Caco-2 (cell line): ENCODE measurements around the gene C1orf198. TPM values are rescaled to one million over a fixed set of nuclear protein-coding genes. Genes with fewer than 3 reads are reported as not detected.

Source experiments
- BruUV-seq: library from RNA; stranded (reverse); fragments of 400-500 nt; replicated peaks from 2 replicates; lab custom pipeline; 2021; lab: Mats Ljungman, UMichigan
- CTCF ChIA-PET: fragments of 300-600 bp; sonication (Branson Sonifier 250); formaldehyde crosslinking; loops from one replicate; lab custom pipeline; 2022; ENCODE audit warnings: antibody characterized with exemption; lab: Charles Lee
- POLR2A ChIA-PET: fragments of 300-600 bp; sonication (Branson Sonifier 250); formaldehyde crosslinking; loops from one replicate; lab custom pipeline; 2022; ENCODE audit warnings: antibody characterized with exemption; lab: Charles Lee
- DNase-seq, 2 experiments: peaks; one replicate each; pipeline versions ENCODE4 v3.0.0 to v3.0.0-alpha.2; 2020 to 2022
- H3K27me3 ChIP-seq: replicated peaks from 2 replicates; pipeline ENCODE4 v1.6.0; 2011; ENCODE audit warnings: low read length; ENCODE audit not compliant: control insufficient read depth, insufficient read depth
- H3K36me3 ChIP-seq: 2 replicates; pipeline ENCODE4 v1.5.1; 2011; ENCODE audit warnings: low read length; ENCODE audit not compliant: control insufficient read depth, insufficient read depth
- H3K4me1 ChIP-seq: fragments of 250-450 bp; sonication (Bioruptor Pico); 2 replicates; pipeline ENCODE4 v1.5.1; 2020; ENCODE audit warnings: mild to moderate bottlenecking
- H3K4me3 ChIP-seq: 2 replicates; pipeline ENCODE4 v1.5.1; 2011; ENCODE audit warnings: low read depth, mild to moderate bottlenecking, control low read depth, low read length
- H3K9me3 ChIP-seq: fragments of 250-450 bp; sonication (Bioruptor Pico); 2 replicates; pipeline ENCODE4 v1.5.1; 2020; ENCODE audit warnings: mild to moderate bottlenecking, moderate library complexity
- H3K27ac Mint-ChIP-seq: one replicate; pipeline ENCODE4 v1.8.0; 2022; ENCODE audit warnings: mixed read lengths; ENCODE audit not compliant: unreplicated experiment
- H3K27me3 Mint-ChIP-seq: one replicate; pipeline ENCODE4 v1.8.0; 2022; ENCODE audit warnings: mixed read lengths; ENCODE audit not compliant: insufficient read depth, unreplicated experiment
- H3K36me3 Mint-ChIP-seq: one replicate; pipeline ENCODE4 v1.8.0; 2022; ENCODE audit warnings: mild to moderate bottlenecking, mixed read lengths; ENCODE audit not compliant: insufficient read depth, unreplicated experiment
- H3K4me1 Mint-ChIP-seq: one replicate; pipeline ENCODE4 v1.8.0; 2022; ENCODE audit warnings: low read depth, mixed read lengths; ENCODE audit not compliant: unreplicated experiment
- H3K4me3 Mint-ChIP-seq: one replicate; pipeline ENCODE4 v1.8.0; 2022; ENCODE audit warnings: mild to moderate bottlenecking, moderate library complexity, mixed read lengths; ENCODE audit not compliant: unreplicated experiment
- H3K9me3 Mint-ChIP-seq: one replicate; pipeline ENCODE4 v1.8.0; 2022; ENCODE audit warnings: mixed read lengths; ENCODE audit not compliant: unreplicated experiment
- intact Hi-C: fragments of 100-400 bp; cut with micrococcal nuclease; formaldehyde crosslinking; loops from one replicate; pipeline ENCODE4 v1.10.0; 2022; ENCODE audit not compliant: unreplicated experiment
- total RNA-seq: library from RNA; stranded (reverse); gene quantifications from 2 replicates; pipeline ENCODE4 v1.2.3, GENCODE V29; 2022
- TF ChIP-seq, protein P1 (sequence below), 2 experiments: fragments of 200-600 bp in 1 of 2; IDR thresholded peaks; 1 replicate in 1 of 2; 2 replicates in 1 of 2; pipeline versions ENCODE4 v1.5.1 to v1.8.0; 2011 to 2022; ENCODE audit warnings: antibody characterized with exemption in 1 of 2, control low read depth in 1 of 2, inconsistent platforms in 1 of 2, low read depth in 1 of 2, low read length in 1 of 2, mild to moderate bottlenecking in 1 of 2, moderate library complexity in 1 of 2; ENCODE audit not compliant: insufficient read depth in 1 of 2, severe bottlenecking in 1 of 2, unreplicated experiment in 1 of 2

The C1orf198 gene
- total RNA-seq, 1 experiment from 2014 or later: 92.2 TPM

- H3K4me1 Mint-ChIP-seq: peaks cover 12% of the 10 kb centered on the region
- no peaks in the 10 kb centered on the region for H3K9me3 Mint-ChIP-seq
- no peak for DNase-seq
- peaks cover 68% of the 10 kb centered on the region for H3K36me3 Mint-ChIP-seq
- H3K27me3 Mint-ChIP-seq: no peaks in the 10 kb centered on the region
- peaks cover 2% of the 10 kb centered on the region; the same call in 1 of the 2 replicates for H3K36me3 ChIP-seq
- ChIA-PET POLR2A (no interaction called here), CTCF (no interaction called here)
- intact Hi-C loops: no loop called here
- no peaks in the 10 kb centered on the region for H3K9me3 ChIP-seq
- H3K4me3 Mint-ChIP-seq: no peak overlapping the region
- no peaks in the 10 kb centered on the region for H3K27me3 ChIP-seq
- no TSS peak for BruUV-seq
- no peak overlapping the region for H3K27ac Mint-ChIP-seq
- TF ChIP-seq, protein P1, sequence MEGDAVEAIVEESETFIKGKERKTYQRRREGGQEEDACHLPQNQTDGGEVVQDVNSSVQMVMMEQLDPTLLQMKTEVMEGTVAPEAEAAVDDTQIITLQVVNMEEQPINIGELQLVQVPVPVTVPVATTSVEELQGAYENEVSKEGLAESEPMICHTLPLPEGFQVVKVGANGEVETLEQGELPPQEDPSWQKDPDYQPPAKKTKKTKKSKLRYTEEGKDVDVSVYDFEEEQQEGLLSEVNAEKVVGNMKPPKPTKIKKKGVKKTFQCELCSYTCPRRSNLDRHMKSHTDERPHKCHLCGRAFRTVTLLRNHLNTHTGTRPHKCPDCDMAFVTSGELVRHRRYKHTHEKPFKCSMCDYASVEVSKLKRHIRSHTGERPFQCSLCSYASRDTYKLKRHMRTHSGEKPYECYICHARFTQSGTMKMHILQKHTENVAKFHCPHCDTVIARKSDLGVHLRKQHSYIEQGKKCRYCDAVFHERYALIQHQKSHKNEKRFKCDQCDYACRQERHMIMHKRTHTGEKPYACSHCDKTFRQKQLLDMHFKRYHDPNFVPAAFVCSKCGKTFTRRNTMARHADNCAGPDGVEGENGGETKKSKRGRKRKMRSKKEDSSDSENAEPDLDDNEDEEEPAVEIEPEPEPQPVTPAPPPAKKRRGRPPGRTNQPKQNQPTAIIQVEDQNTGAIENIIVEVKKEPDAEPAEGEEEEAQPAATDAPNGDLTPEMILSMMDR (IDR thresholded peaks at IDR 0.05; ENCODE audit: insufficient read depth in 1 of 2, low read depth in 1 of 2, low read length in 1 of 2, severe bottlenecking in 1 of 2, unreplicated experiment in 1 of 2): no peak
- H3K4me1 ChIP-seq: no peaks in the 10 kb centered on the region
- H3K4me3 ChIP-seq: no peak overlapping the region
Observed at GRCh38 chr1:230843503-230844309, 24.6 kb downstream of the C1orf198 start.

GRCh38 chr1:230842801-230843200, 25.5 kb downstream of the C1orf198 start:
- ChIA-PET POLR2A (no interaction called here), CTCF (no interaction called here)
- Mint-ChIP-seq H3K36me3 (peaks cover 74% of the 10 kb centered on the region), H3K4me3 (no peak overlapping the region), H3K9me3 (no peaks in the 10 kb centered on the region), H3K27me3 (no peaks in the 10 kb centered on the region), H3K4me1 (peaks cover 3% of the 10 kb centered on the region), H3K27ac (no peak overlapping the region)
- TF ChIP-seq, protein P1 (IDR thresholded peaks at IDR 0.05; ENCODE audit: insufficient read depth in 1 of 2, low read depth in 1 of 2, low read length in 1 of 2, severe bottlenecking in 1 of 2, unreplicated experiment in 1 of 2): no peak
- no TSS peak for BruUV-seq
- Histone ChIP-seq H3K4me1 (no peaks in the 10 kb centered on the region), H3K27me3 (no peaks in the 10 kb centered on the region), H3K9me3 (no peaks in the 10 kb centered on the region), H3K36me3 (peaks cover 5% of the 10 kb centered on the region; the same call in 1 of the 2 replicates), H3K4me3 (no peak overlapping the region)
- intact Hi-C loops: no loop called here
- no peak for DNase-seq

GRCh38 chr1:230839173-230839572, 29.1 kb downstream of the C1orf198 start:
- TF ChIP-seq, protein P1 (IDR thresholded peaks at IDR 0.05; ENCODE audit: insufficient read depth in 1 of 2, low read depth in 1 of 2, low read length in 1 of 2, severe bottlenecking in 1 of 2, unreplicated experiment in 1 of 2): no peak
- no peaks in the 10 kb centered on the region for H3K4me1 Mint-ChIP-seq
- H3K27me3 Mint-ChIP-seq: no peaks in the 10 kb centered on the region
- no peaks in the 10 kb centered on the region for H3K9me3 Mint-ChIP-seq
- Histone ChIP-seq H3K4me1 (no peaks in the 10 kb centered on the region), H3K9me3 (no peaks in the 10 kb centered on the region), H3K27me3 (no peaks in the 10 kb centered on the region), H3K4me3 (no peak overlapping the region), H3K36me3 (peaks cover 5% of the 10 kb centered on the region; the same call in 1 of the 2 replicates)
- BruUV-seq: TSS peak; percentile 40
- no peak for DNase-seq
- POLR2A ChIA-PET: no interaction called here
- intact Hi-C loops: no loop called here
- no peak overlapping the region for H3K27ac Mint-ChIP-seq
- no peak overlapping the region for H3K4me3 Mint-ChIP-seq
- peaks cover 71% of the 10 kb centered on the region for H3K36me3 Mint-ChIP-seq
- CTCF ChIA-PET: no interaction called here
